Activated effector memory CD4-positive, alpha-beta T cell treated with Interleukin-2 at 50 U/mL for 16 hours (primary cell): ENCODE results near the gene ATP13A1.
A peak's percentile ranks its signal among the peaks of the same experiment; 100 is the strongest.

Experiments used
- DNase-seq: peaks from one replicate; pipeline ENCODE4 v3.0.0-alpha.2; 2020

The ATP13A1 gene

GRCh38 chr19:19662344-19662743 is 1.1 kb downstream of the ATP13A1 start:
- DNase-seq = no peak

DNA sequence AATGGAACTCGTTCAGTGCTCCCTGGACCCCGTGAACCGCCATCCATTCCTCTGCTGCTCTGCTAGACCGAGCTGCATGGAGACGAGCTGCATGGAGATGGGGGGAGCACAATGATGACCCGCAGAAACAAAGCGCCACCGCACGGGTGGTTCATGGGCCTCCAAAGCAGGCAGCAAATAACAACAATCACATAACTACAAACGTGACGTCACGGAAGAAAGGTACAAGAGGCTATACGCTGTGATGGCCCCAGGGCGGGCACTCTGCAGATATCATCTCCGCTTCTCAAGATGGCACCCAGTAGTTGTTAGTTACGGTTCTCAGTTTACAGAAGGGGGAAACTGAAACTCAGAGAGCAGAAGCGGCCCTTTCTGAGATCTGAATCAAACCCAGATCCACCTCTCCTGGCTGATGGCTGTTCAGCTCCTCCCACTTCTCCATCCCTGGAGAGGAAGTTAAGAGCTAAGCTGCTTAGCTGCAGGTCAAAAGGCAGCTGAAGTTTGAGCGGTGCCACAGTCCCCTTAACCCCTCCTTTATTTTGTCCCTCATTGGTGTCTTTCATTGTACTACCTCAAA is 1.7 kb downstream of the ATP13A1 start:
- DNase-seq = no peak

GRCh38 chr19:19661141-19661674 is 2.3 kb downstream of the ATP13A1 start:
- DNase-seq = no peak

DNA sequence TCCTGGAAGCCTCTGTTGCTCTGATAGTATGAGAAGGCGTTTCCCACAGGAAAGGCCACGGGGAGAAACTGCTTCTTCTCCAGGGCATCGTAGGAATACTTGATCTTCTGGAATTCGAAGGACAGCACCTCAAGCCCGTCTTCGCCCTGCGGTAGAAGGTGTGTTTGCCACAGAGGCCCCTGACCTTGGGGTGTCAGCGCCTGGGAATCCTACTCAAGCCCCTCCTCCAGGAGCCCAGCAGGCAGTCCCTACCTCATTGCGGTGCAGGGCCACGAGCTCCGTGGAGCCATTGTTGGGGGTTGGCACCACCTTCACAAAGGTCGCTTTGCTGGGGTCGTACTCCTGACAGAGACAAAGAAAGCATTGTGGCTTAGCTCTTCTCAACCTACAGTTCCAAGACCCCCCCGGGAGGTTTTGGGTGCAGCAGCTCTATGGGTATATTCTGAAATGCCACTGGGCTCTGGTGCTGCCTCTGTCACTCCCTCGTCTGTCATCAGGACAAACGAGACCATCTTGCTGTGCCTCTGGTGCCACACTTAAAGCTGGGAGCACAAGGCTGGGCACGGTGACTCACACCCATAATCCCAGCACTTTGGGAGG is 3.7 kb downstream of the ATP13A1 start:
- no peak for DNase-seq

- DNase-seq = no peak
These were observed 6.1 kb downstream of the ATP13A1 start for GRCh38 chr19:19657397-19657783.

DNA sequence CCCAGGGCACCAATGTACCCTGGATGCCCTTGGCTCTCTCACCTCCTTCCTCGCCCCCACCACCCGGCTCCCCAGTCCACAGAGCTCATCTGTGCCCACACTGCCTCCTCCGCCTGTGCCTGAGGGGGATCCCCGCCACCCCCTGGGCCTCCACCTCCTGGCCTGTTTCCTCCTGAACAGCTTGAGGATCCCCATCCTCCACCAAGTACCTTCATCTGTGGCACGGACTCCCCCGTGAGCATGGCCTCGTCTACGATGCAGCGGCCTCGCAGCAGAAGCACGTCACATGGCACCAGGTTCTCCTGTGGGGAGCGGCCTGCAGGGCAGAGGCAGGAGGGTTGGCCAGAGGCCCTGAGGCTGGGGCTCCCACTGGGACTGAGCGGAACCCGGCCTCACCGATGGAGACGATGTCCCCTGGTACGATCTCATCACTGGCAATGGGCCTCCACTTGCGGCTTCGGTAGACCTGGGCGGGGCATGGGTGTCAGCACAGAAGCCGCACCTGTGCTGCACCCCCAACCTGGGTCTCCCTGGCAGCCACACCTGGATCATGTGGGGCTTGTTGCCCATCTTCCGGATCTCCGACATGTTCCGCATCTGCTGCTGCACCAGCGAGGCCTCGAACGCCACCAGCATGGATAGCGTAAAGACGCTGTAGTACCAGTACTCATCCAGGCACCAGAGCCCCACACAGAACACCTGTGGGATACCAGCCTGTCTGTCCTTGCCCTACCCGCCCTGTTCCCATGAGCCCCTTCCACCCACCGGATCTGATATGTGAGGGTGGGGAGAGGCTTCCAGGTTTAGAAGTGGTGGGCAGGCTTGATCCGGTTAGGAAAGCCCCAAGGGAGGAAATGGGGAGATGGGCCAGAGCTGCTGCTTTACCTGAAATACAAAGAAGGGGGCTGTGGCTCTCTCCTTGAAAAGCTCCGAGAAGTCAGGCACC is 6.8 kb downstream of the ATP13A1 start:
- no peak for DNase-seq

DNA sequence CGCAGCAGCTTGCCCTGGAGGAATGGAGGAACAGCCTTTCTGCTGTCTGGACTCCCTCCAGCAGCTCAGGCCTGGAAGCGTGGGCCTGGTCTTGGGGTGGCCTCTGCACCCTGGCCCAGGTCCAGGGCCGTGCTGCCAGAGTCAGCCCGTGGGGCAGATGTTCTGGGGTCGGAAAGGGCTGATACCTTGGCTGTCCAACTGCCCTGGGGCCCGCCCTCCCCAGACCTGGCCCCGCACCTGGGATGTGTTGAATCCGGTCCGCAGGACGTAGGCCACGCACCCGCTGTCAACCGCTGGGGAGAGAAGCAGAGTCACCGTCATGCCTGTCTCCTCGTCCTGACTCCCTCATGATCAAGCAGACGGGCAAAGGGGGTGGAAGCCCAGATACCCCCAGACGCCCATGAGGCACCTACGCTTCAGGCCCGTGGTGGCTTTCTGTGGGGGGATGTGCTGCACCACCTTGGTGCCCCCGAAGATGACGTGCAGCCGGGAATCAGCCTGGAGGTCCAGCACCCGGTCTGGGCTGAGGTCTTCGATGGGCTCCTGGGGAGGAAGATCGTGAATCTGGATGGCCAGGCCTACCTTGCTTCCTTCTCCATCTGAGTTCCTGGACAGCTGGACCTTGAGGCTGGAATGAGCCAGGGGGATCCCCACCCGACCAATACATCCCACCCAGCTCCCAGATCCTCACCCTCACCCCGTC is 7.7 kb downstream of the ATP13A1 start:
- no peak for DNase-seq

DNA sequence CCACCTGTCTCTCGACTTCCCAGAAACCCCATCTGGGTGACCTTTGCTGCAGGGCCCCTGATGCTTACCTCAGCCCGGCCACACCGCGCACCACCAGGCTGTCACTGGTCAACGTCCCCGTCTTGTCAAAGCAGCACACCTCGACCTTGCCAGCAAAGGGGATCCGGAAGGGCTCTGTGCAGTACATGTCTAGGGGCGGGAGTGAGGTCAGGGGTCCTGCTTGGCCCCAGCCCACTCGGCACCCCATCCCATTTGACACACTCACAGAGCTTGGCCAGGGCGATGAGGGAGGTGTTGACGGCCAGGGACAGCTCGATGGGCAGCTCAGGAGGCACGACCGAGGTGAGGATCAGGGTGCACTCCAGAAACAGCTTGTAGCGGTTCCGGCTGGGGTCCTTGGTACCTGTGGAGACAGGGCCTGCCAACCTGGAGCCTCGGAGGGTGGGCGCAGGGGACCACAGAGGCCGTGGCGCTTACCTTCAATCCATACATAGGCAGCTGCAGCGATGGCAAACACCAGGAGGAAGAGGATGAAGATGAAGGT is 8.4 kb downstream of the ATP13A1 start:
- no peak for DNase-seq

DNA sequence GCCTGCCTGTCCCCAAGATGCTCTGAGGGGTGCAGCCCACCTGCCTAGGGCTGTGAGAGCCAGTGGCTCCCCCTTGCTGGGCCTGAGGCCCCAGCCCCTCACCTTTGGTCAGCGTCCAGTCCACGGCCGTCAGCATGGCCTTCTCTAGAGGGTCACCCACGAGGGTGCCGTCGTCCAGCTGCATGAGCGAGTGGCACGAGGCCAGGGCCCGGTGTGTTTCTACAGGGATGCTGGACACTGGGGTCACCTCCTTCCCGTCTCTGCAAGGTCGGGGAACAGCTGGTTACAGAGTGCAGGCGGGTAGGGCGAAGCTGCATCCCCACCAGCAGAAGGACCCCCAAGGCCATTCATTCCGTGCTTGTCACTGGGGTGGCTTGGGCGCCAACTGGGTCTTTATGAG is 9.0 kb downstream of the ATP13A1 start:
- no peak for DNase-seq

DNA sequence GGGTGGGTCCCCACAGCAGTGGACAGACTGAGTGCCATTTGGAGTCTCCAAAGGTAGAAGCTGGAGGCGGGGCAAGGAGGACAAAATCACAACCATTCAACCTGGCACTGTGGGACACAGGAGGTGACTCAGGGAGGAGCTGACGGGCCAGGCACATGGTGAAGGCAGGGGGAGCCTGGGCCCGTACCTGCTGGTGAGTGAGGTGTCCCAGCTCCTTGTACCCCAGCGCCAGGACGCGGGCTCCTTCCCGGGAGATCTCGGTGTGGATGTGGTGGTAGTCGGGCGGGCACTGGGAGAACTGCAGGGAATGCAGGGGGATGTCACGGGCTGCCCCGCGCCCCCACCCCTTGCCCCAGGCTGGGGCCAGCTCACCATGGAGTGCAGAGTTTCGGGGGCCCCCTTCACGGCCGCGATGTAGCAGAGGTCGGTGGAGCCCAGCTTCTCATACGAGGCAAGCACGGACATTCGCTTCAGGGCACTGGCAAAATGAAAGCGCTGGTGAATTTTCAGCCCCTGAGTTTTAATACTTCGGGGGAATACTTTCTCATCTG is 9.8 kb downstream of the ATP13A1 start:
- DNase-seq = no peak

DNA sequence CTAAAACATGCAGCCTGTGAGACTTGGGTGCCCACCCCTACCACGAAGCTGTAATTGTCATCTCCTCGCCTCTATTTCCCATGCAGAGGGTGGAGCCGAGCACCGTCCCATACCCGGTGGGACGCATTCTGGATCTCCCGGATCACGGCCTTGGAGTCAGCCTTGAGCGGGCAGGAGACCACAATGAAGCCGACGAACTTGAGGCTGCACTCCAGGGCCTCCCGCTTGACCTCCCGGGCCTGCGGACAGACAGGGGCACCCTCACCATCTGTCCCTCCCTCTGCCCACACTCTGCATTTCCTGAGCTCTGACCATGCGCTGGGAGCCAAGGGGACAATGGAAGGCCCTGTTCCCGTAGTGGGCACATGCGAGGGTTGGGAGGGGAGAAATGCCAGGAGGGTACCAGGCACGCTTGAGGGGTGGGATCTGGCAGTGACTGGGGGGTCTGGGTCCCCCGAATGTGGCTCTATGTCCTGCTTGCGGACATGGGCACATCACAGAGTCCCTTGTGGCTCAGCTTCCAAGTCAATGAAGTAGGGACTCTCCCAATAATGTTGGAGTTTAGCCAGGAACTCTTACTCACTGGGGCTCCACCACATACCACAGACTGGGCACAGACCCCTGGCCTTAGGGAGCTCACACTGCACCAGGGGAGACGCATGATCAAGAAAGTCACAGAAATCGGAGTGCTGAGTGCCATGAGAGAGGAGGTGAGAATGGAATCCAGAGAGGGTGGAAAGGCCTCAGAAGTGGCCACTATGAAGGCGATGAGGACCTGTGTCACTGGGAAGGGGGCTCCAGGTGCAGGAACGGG is 10.8 kb downstream of the ATP13A1 start:
- DNase-seq = no peak

DNA sequence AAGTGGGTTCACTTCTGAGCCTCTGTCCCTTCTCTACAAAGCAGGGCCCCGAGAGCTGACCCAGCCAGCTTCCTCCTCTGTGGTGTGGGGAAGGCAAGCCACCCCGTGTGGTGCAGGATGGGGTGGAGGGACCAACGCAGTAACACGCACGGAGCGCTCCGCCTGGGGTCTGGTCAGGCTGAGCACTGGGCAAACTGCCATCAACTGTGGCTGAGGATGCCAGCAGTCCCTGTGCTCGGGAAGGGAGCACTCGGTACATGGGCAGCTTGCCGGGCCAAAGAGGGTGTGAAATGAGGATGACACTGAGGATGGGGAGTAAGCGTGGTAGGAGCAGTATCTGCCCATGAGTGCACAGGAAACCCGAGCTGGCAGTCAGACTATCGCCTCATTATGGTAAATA is 12.4 kb downstream of the ATP13A1 start:
- DNase-seq = no peak

DNA sequence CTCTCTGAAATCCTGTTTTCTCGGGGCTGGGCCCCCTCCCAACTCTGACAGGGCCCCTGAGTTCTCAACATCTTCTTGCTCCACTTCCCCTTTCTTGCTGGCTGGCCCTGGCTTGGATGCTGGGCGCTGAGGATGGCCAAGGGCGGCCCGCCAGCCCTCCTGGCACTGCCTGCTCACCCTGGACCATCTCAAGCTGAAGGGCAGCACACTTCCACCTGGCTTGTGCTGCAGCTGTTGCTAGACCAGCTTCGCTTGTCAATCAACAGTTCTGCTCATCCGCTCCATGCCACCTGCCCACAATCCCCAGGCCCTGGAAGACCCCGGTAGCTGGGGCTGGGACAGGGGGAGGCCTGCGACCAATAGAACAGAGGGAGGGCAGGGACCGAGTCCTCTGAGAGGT is 13.1 kb downstream of the ATP13A1 start:
- DNase-seq = no peak

GRCh38 chr19:19649580-19649995 is 13.9 kb downstream of the ATP13A1 start:
- DNase-seq = no peak

DNA sequence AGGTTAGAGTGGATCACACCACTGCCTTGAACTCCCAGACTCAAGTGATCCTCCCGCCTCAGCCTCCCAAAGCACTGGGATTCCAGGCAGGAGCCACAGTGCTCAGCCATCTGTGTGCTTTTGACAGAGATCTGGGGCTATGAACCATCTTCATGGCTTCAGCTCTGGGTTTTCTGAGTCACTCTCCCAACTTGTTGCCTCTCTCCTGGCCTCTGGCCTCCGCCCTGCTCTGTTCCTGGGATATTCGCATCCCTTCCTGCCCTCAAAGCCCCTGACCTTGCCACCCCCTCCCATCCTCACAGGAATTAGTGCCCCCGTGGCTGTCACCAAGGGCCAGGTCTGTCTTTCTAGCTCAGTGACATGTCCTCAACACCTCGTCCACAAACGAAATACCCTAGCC is 14.3 kb downstream of the ATP13A1 start:
- no peak for DNase-seq

GRCh38 chr19:19647037-19647835 is 16.2 kb downstream of the ATP13A1 start:
- no peak for DNase-seq

- no peak for DNase-seq
These were observed 18.1 kb downstream of the ATP13A1 start for GRCh38 chr19:19645233-19645870.

GRCh38 chr19:19644054-19644388 is 19.5 kb downstream of the ATP13A1 start:
- DNase-seq = no peak

DNA sequence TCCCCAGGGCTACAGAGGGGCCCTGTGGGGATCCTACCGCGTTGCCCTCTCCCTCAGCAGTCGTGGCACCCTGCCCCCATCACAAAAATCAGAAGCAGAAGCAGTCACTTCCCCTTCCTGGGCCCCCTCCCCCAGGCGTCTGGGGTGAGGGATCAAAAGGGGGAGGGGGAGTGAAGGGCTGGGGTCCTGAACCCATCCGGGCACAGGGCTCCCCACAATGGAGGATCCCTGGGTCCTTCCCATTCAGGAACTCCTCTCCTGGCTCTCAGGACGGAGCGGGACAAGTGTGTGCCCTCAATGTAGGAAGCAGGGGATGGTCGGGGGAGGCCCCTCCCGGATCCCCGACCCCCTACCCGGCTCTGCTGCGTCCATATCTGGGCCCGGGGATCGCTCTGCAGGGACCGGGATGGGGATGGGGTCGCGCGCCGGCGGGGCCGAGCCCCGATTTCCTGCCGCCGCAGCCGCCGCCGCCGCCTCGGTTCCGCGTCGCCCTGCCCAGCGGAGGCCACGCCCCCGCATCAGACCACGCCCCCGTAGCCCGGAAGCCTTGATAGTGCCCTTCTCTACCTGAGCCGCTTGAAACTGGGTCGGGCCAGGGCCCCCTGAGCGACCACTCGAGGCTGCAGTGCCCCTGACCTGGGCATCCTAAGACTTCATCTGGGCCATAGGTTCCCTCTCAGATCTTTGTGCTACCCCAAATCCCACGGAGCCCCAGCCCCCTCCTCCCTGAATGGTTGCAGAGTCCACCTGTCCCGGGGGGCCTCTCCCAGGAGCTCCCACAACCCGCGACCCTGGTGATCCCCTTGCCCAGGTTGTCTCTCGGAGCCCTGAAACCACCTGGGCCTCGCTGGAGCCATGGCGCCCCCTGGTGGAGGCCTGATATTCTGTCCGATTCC is 20.1 kb downstream of the ATP13A1 start, which contains the start of gene GMIP:
Gene GMIP (minus strand): TSS at position 500 of the 896 bp plus-strand sequence. CDS start 128 bp downstream, at position 372.
- DNase-seq = peak; percentile 84
